A673 (cell line): Measurements from ENCODE around the gene LINGO3.

Source experiments
- EZH2 ChIP-seq: fragments of 200-600 bp; sonication (generic); IDR thresholded peaks from 2 replicates; pipeline ENCODE4 v1.6.1; 2017; ENCODE audit warnings: borderline replicate concordance, low read depth, mild to moderate bottlenecking, mixed read lengths, antibody characterized with exemption, low read length; ENCODE audit not compliant: poor library complexity, severe bottlenecking
- TF ChIP-seq, protein P1 (sequence below): fragments of 300-800, 200-600 bp; sonication (generic); conservative IDR thresholded peaks from 2 replicates; pipeline ENCODE4 v1.5.1; 2017; ENCODE audit warnings: low read depth, mild to moderate bottlenecking, antibody characterized with exemption, low read length, moderate library complexity, mixed read lengths

DNA sequence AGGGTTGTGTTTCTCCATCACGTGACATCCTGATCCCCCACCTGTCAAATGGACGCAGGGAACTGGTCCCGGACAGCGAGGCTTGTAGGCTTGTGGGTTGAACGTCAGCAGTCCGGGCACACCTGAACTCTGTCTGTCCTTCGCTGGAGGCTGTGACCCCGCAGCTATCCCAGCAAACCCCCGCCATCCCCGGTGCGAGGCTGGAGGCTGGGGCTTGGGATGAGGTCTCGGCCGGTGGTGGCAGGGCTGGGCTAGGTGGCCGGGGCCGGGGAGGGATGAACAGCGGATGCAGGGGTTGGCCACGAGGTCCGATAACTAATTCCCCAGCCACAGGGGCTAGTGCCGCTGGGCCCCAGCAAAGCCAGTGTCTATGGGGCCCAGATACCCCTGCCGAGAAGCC is 11.6 kb upstream of the LINGO3 start:
- TF ChIP-seq, protein P1, sequence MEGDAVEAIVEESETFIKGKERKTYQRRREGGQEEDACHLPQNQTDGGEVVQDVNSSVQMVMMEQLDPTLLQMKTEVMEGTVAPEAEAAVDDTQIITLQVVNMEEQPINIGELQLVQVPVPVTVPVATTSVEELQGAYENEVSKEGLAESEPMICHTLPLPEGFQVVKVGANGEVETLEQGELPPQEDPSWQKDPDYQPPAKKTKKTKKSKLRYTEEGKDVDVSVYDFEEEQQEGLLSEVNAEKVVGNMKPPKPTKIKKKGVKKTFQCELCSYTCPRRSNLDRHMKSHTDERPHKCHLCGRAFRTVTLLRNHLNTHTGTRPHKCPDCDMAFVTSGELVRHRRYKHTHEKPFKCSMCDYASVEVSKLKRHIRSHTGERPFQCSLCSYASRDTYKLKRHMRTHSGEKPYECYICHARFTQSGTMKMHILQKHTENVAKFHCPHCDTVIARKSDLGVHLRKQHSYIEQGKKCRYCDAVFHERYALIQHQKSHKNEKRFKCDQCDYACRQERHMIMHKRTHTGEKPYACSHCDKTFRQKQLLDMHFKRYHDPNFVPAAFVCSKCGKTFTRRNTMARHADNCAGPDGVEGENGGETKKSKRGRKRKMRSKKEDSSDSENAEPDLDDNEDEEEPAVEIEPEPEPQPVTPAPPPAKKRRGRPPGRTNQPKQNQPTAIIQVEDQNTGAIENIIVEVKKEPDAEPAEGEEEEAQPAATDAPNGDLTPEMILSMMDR: no peak
- no peak for TF ChIP-seq EZH2
